Ascending aorta (tissue), 2 donors: ENCODE results near the gene RPRD1A. TPM values are rescaled to one million over a fixed set of nuclear protein-coding genes. Genes with fewer than 3 reads are reported as not detected.

Experiments used
- DNase-seq, 2 donors: peaks; one replicate each; pipeline ENCODE4 v3.0.0-alpha.2; 2019; ENCODE audit warnings: low spot score in 2 of 2
- H3K27ac ChIP-seq, 2 donors: fragments of 200-600 bp; sonication (generic); one replicate each; pipeline ENCODE4 v1.5.1; 2016 to 2017; ENCODE audit warnings: mild to moderate bottlenecking in 1 of 2
- H3K27me3 ChIP-seq: fragments of 200-600 bp; sonication (generic); one replicate; pipeline ENCODE4 v1.5.1; 2017
- H3K36me3 ChIP-seq, 2 donors: fragments of 200-600 bp; sonication (generic); one replicate each; pipeline ENCODE4 v1.5.1; 2016
- H3K4me1 ChIP-seq, 2 donors: fragments of 200-600 bp; sonication (generic); one replicate each; pipeline ENCODE4 v1.5.1; 2016 to 2017; ENCODE audit warnings: mild to moderate bottlenecking in 1 of 2
- H3K4me3 ChIP-seq, 2 donors: fragments of 200-600 bp; sonication (generic); one replicate each; pipeline ENCODE4 v1.5.1; 2016 to 2017; ENCODE audit warnings: mild to moderate bottlenecking in 1 of 2
- H3K9me3 ChIP-seq, 2 donors: fragments of 200-600 bp; sonication (generic); one replicate each; pipeline ENCODE4 v1.5.1; 2016
- intact Hi-C: fragments of 100-400 bp; cut with DNase I; formaldehyde crosslinking; loops from one replicate; pipeline ENCODE4 v1.15.1; 2023
- total RNA-seq: library from RNA; depleted of rRNA; stranded (reverse); fragments of >200 nt; gene quantifications from one replicate; pipeline ENCODE4 v1.1.0, GENCODE V29; 2016
- TF ChIP-seq, protein P1 (sequence below), 3 experiments: fragments of 200-600 bp in 2 of 3; fragments of 450-650 bp in 1 of 3; sonication (generic) in 2 of 3; IDR thresholded peaks; one replicate each; pipeline ENCODE4 v1.5.1; 2016 to 2019; ENCODE audit warnings: antibody characterized with exemption in 3 of 3, mild to moderate bottlenecking in 1 of 3, moderate library complexity in 1 of 3

RPRD1A gene
- total RNA-seq, 1 donor from 2014 or later, result 16.4 TPM

- Histone ChIP-seq H3K4me1 (no peaks in the 10 kb centered on the region), H3K27me3 (no peaks in the 10 kb centered on the region), H3K36me3 (no peaks in the 10 kb centered on the region), H3K9me3 (no peaks in the 10 kb centered on the region), H3K4me3 (peak overlapping the region; percentile 46 to 63), H3K27ac (no peak overlapping the region)
- TF ChIP-seq, protein P1, sequence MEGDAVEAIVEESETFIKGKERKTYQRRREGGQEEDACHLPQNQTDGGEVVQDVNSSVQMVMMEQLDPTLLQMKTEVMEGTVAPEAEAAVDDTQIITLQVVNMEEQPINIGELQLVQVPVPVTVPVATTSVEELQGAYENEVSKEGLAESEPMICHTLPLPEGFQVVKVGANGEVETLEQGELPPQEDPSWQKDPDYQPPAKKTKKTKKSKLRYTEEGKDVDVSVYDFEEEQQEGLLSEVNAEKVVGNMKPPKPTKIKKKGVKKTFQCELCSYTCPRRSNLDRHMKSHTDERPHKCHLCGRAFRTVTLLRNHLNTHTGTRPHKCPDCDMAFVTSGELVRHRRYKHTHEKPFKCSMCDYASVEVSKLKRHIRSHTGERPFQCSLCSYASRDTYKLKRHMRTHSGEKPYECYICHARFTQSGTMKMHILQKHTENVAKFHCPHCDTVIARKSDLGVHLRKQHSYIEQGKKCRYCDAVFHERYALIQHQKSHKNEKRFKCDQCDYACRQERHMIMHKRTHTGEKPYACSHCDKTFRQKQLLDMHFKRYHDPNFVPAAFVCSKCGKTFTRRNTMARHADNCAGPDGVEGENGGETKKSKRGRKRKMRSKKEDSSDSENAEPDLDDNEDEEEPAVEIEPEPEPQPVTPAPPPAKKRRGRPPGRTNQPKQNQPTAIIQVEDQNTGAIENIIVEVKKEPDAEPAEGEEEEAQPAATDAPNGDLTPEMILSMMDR (IDR thresholded peaks at IDR 0.05), result peak; percentile 61 to 94 (median 87)
- intact Hi-C loops, result loop anchor here (1.0 to 5.0 kb wide), 2 partner anchors 194 to 563 kb away; no protein-coding TSS in a partner anchor
- peak in 1 of 2 donors; percentile 72 for DNase-seq
These were observed 117.3 kb downstream of the RPRD1A start for GRCh38 chr18:35949903-35950627.

DNA sequence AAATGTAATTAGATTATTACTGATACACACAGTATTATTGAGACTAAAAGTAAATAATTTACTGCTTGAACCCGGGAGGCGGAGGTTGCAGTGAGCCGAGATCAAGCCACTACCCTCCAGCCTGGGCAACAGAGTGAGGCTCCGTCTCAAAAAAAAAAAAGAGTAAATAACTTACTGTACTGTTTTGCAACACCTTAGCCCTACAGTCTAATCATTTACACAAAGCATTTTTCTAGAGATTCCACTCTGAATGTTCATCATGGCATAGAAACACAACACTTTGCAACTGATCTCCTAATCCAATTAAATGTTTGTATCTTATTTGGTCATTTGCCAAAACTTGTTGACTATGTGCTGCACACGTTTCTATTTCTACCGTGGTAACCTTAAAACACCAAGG lies 118.3 kb downstream of the RPRD1A start:
- TF ChIP-seq, protein P1 (IDR thresholded peaks at IDR 0.05), result no peak
- Histone ChIP-seq H3K9me3 (no peaks in the 10 kb centered on the region), H3K27ac (no peak overlapping the region), H3K4me1 (no peaks in the 10 kb centered on the region), H3K27me3 (no peaks in the 10 kb centered on the region), H3K4me3 (no peak overlapping the region), H3K36me3 (no peaks in the 10 kb centered on the region)
- intact Hi-C loops, result no loop called here
- no peak for DNase-seq

GRCh38 chr18:35948080-35948479 lies 119.3 kb downstream of the RPRD1A start:
- H3K36me3 ChIP-seq, result no peaks in the 10 kb centered on the region
- H3K27ac ChIP-seq, result no peak overlapping the region
- H3K9me3 ChIP-seq, result no peaks in the 10 kb centered on the region
- DNase-seq, result no peak
- intact Hi-C loops, result no loop called here
- H3K4me3 ChIP-seq, result no peak overlapping the region
- H3K4me1 ChIP-seq, result no peaks in the 10 kb centered on the region
- no peaks in the 10 kb centered on the region for H3K27me3 ChIP-seq
- TF ChIP-seq, protein P1 (IDR thresholded peaks at IDR 0.05), result no peak

- H3K4me3 ChIP-seq, result no peak overlapping the region
- no peak overlapping the region for H3K27ac ChIP-seq
- H3K36me3 ChIP-seq, result no peaks in the 10 kb centered on the region
- H3K4me1 ChIP-seq, result no peaks in the 10 kb centered on the region
- H3K9me3 ChIP-seq, result no peaks in the 10 kb centered on the region
- intact Hi-C loops, result no loop called here
- H3K27me3 ChIP-seq, result no peaks in the 10 kb centered on the region
- TF ChIP-seq, protein P1 (IDR thresholded peaks at IDR 0.05), result no peak
- DNase-seq, result no peak
These were observed 124.7 kb downstream of the RPRD1A start for GRCh38 chr18:35942661-35943060.

DNA sequence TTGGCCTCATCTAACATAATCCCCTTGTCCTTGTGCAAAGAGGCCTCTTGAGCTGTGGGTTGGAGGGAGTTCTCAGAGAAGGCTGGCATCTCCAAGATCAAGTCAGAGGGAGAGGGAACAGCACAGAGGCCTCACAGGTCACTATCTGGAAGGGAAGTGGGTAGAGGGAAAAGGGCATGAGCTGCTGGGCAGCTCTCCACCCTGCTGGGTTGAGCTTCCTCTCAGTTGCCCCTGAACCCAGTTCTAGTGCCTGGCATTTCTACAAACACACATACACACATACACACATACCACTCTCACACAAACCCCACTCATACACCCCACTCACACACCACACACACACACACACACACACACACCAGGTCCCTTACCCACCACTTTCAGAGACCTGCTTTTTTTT lies 125.2 kb downstream of the RPRD1A start:
- Histone ChIP-seq H3K27me3 (no peaks in the 10 kb centered on the region), H3K4me3 (no peak overlapping the region), H3K36me3 (no peaks in the 10 kb centered on the region), H3K9me3 (no peaks in the 10 kb centered on the region), H3K27ac (no peak overlapping the region), H3K4me1 (no peaks in the 10 kb centered on the region)
- no peak for DNase-seq
- intact Hi-C loops, result no loop called here
- TF ChIP-seq, protein P1 (IDR thresholded peaks at IDR 0.05), result no peak
